HG02610 (cell line): Measurements from ENCODE around the gene SUMO4.
A peak's percentile ranks its signal among the peaks of the same experiment; 100 is the strongest.

Experiments used
- ATAC-seq: cut with Tn5 transposase; IDR thresholded peaks from one replicate; pipeline ENCODE4 v1.9.1; 2021; ENCODE audit warnings: mild to moderate bottlenecking, moderate library complexity; ENCODE audit not compliant: unreplicated experiment

Gene SUMO4

GRCh38 chr6:149400050-149400449 is at the start of gene SUMO4:
Gene SUMO4, plus strand, starts transcription at chr6:149400262. Its CDS starts 130 bp downstream, at chr6:149400392.
- no peak for ATAC-seq

- ATAC-seq: no peak
Measured at GRCh38 chr6:149354009-149354408, 46.1 kb upstream of the SUMO4 start.

- no peak for ATAC-seq
Measured at GRCh38 chr6:149356081-149356750, 43.8 kb upstream of the SUMO4 start.

GRCh38 chr6:149357726-149358538 is 42.1 kb upstream of the SUMO4 start:
- ATAC-seq: no peak

GRCh38 chr6:149359440-149359839 is 40.6 kb upstream of the SUMO4 start:
- ATAC-seq: no peak

- ATAC-seq: no peak
Measured at GRCh38 chr6:149360536-149360935, 39.5 kb upstream of the SUMO4 start.

GRCh38 chr6:149362289-149362688 is 37.8 kb upstream of the SUMO4 start:
- no peak for ATAC-seq

- no peak for ATAC-seq
Measured at GRCh38 chr6:149363154-149363553, 36.9 kb upstream of the SUMO4 start.

GRCh38 chr6:149364557-149364956 is 35.5 kb upstream of the SUMO4 start:
- ATAC-seq: no peak

- no peak for ATAC-seq
Measured at GRCh38 chr6:149365197-149365596, 34.9 kb upstream of the SUMO4 start.

GRCh38 chr6:149366267-149366921 is 33.7 kb upstream of the SUMO4 start:
- no peak for ATAC-seq

GRCh38 chr6:149368065-149368464 is 32.0 kb upstream of the SUMO4 start:
- ATAC-seq: no peak

- no peak for ATAC-seq
Measured at GRCh38 chr6:149371154-149371553, 28.9 kb upstream of the SUMO4 start.

GRCh38 chr6:149372062-149372461 is 28.0 kb upstream of the SUMO4 start:
- ATAC-seq: no peak

- ATAC-seq: no peak
Measured at GRCh38 chr6:149373511-149373910, 26.6 kb upstream of the SUMO4 start.

- no peak for ATAC-seq
Measured at GRCh38 chr6:149379977-149380376, 20.1 kb upstream of the SUMO4 start.

GRCh38 chr6:149380523-149380922 is 19.5 kb upstream of the SUMO4 start:
- peak; percentile 74 for ATAC-seq

GRCh38 chr6:149383371-149383770 is 16.7 kb upstream of the SUMO4 start:
- no peak for ATAC-seq

GRCh38 chr6:149384464-149384863 is 15.6 kb upstream of the SUMO4 start:
- no peak for ATAC-seq

GRCh38 chr6:149385998-149386646 is 13.9 kb upstream of the SUMO4 start:
- ATAC-seq: no peak

GRCh38 chr6:149387779-149388512 is 12.1 kb upstream of the SUMO4 start:
- no peak for ATAC-seq
